Coronary artery (tissue), 2 donors: Measurements from ENCODE around the gene SYNGR2.

Experiments used
- DNase-seq: peaks from one replicate; pipeline ENCODE4 v3.0.0-alpha.2; 2017; ENCODE audit warnings: low spot score
- H3K27ac ChIP-seq, 2 donors: fragments of 200-600 bp; sonication (generic); one replicate each; pipeline ENCODE4 v1.5.1; 2016 to 2019
- H3K4me3 ChIP-seq: fragments of 200-600 bp; sonication (generic); 2 replicates; pipeline ENCODE4 v1.5.1; 2016; ENCODE audit warnings: mild to moderate bottlenecking, moderate library complexity
- TF ChIP-seq, protein P1 (sequence below): fragments of 200-600 bp; sonication (generic); IDR thresholded peaks from one replicate; pipeline ENCODE4 v1.5.1; 2019; ENCODE audit warnings: antibody characterized with exemption

SYNGR2 gene

DNA sequence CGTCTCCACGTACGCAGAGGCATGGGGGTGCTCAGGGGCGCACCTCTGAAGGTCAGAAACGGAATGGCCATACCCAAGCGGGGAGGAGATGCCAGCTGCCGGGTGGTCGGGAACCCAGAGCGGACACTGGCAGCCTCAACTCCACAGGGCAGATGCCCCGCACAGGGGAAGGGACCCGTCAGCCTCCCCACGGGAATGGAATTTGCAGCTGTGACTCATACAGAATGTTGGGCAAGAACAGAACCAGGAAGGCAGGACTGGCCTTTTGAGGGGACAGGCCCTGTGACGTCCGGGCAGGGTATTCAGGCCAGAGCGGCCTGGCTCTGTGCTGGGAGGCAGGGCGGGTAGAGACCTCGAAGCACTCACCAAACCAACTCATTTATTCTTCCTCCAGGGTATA is 11.0 kb downstream of the SYNGR2 start:
- Histone ChIP-seq H3K4me3 (no peak overlapping the region), H3K27ac (peak overlapping the region; percentile 81 to 87)
- TF ChIP-seq, protein P1, sequence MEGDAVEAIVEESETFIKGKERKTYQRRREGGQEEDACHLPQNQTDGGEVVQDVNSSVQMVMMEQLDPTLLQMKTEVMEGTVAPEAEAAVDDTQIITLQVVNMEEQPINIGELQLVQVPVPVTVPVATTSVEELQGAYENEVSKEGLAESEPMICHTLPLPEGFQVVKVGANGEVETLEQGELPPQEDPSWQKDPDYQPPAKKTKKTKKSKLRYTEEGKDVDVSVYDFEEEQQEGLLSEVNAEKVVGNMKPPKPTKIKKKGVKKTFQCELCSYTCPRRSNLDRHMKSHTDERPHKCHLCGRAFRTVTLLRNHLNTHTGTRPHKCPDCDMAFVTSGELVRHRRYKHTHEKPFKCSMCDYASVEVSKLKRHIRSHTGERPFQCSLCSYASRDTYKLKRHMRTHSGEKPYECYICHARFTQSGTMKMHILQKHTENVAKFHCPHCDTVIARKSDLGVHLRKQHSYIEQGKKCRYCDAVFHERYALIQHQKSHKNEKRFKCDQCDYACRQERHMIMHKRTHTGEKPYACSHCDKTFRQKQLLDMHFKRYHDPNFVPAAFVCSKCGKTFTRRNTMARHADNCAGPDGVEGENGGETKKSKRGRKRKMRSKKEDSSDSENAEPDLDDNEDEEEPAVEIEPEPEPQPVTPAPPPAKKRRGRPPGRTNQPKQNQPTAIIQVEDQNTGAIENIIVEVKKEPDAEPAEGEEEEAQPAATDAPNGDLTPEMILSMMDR, result no peak
- peak; percentile 88 for DNase-seq

DNA sequence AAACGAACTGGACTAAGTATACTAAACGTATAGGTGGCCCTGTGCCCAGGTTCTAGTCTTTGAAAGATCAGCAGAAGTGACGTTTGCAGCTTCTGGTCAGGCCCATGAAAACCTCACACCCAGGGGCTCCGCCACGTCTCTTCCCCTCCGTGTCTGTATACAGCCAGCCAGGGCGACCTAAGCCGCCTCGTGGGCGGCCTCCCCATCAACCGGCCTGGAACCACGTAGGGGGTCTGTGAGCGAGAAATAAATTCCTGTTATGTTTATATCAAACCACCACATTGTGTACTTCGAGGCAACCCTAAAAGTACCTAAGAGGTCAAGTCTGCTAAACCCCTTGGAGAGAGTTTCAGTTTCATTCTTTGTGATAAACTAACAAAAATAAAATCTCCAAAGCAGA is 11.7 kb downstream of the SYNGR2 start:
- no peak for DNase-seq
- Histone ChIP-seq H3K27ac (peak overlapping the region; percentile 81 to 87), H3K4me3 (no peak overlapping the region)
- TF ChIP-seq, protein P1, result no peak

DNA sequence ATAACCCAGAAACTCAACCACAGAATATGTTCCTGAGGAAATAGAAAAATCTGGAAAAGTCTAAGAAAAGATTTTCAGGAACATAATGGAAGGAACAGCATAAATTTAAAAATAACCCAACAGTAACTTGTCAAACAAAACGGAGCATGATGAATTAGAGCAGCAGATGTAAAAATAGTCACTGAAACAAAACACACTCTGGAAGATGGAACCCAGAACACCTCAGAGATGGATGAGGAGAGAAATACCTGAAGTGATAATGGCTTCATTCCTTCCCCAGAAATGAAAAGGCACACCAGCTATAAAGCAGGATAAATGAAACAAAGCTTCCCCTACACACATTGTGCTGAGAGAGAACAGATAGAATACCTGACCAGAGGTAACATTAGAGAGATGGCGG is 12.1 kb downstream of the SYNGR2 start:
- Histone ChIP-seq H3K4me3 (no peak overlapping the region), H3K27ac (peak overlapping the region; percentile 81 to 87)
- TF ChIP-seq, protein P1, result no peak
- no peak for DNase-seq

DNA sequence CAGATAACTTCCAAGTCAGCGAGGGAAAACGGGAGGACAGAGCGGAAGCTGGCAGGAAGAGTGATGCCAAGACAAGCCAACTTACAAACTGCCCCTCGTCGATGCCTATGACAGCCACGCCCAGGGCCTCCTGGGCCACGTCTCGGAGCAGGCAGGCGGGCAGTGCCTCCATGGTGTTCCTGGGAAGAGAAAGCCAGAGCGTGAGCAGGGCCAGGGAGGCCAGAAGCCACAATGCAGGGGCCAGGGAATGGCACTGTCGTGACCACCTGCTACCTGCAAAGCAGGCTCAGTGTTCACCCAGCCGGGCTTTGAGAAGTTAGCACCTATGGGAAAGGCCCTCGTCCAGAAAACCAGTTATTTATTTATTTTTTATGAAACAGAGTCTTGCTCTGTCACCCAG is 14.1 kb downstream of the SYNGR2 start:
- TF ChIP-seq, protein P1, result no peak
- Histone ChIP-seq H3K4me3 (no peak overlapping the region), H3K27ac (no peak overlapping the region)
- no peak for DNase-seq

DNA sequence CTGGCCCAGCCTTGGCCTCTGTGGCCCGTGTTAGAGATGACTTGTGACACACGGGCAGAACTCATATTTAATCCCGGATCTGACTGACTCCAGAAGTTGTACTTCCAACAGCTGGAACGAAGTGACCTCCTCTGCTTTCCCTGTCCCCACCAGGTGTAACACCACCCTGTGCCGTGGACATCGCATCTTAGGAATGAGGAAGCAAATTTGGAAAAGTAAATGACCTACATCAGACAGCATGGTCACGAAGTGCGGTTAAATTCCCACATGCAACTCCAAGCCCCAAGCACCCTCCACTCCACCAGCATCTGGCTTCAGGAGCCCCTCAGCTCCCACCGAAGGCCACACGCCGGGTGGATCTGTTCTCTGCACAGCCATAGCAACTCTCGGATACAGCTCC is 15.5 kb downstream of the SYNGR2 start:
- peak; percentile 63 for DNase-seq
- H3K27ac ChIP-seq, result no peak overlapping the region
- TF ChIP-seq, protein P1, result no peak
- no peak overlapping the region for H3K4me3 ChIP-seq

DNA sequence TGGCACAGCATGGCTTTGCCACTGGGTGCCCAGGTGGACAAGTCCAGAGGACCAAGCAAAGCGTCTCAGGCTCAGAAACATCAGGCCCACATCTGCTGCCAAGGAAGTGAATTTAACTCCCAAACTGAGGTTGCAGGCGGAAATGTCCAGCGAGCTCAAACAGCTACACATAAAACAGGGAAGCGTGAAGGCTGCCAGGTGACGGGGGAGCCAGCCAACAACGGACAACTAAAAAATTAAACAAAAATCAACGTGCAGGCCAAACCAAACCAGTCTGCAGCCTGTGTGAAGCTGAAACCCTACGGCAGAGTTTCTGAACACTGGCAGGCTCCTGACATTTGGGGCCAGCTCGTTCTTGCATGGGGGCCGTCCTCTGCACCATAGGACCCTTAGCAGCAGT is 16.0 kb downstream of the SYNGR2 start:
- no peak for DNase-seq
- TF ChIP-seq, protein P1, result no peak

DNA sequence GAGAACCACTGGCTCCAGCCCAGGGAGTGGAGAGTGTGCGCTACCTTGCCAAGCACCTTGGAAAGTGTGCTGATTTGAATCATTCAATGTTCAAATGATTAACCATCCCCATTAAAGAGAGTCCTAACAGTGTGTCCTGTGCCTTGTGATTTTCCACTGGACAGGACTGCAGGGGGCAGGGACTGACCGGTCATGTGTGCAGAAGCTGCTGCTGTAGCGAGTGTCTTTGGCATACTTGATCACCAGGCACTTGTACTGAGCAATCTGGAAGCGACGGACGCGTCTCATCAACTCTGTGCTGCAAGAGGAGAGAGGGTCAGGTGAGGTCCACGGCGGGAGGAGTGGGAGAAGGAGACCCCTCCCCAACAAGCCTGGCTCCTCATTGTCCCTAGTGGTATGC is 16.5 kb downstream of the SYNGR2 start:
- H3K4me3 ChIP-seq, result no peak overlapping the region
- H3K27ac ChIP-seq, result no peak overlapping the region
- TF ChIP-seq, protein P1, result no peak
- DNase-seq, result peak; percentile 66

More for the DNA sequence above, 16.0 kb downstream of the SYNGR2 start:
- H3K4me3 ChIP-seq, result no peak overlapping the region
- H3K27ac ChIP-seq, result no peak overlapping the region
